Peyer's patch (tissue), 4 donors: Measurements from ENCODE around the gene STAT6. TPM values are rescaled to one million over a fixed set of nuclear protein-coding genes. Genes with fewer than 3 reads are reported as not detected.

ENCODE experiments used
- DNase-seq, 3 donors: peaks; one replicate each; pipeline ENCODE4 v3.0.0-alpha.2; 2017 to 2019
- H3K27ac ChIP-seq, 4 donors: fragments of 200-600 bp; sonication (generic); one replicate each; pipeline ENCODE4 v1.5.1; 2016 to 2019
- H3K27me3 ChIP-seq, 2 donors: fragments of 200-600 bp; sonication (generic); one replicate each; pipeline ENCODE4 v1.5.1; 2019
- H3K36me3 ChIP-seq, 3 donors: fragments of 200-600 bp; sonication (generic); one replicate each; pipeline ENCODE4 v1.5.1; 2016 to 2019
- H3K4me1 ChIP-seq, 4 donors: fragments of 200-600 bp; sonication (generic); one replicate each; pipeline ENCODE4 v1.5.1; 2016 to 2019
- H3K4me3 ChIP-seq, 4 donors: fragments of 200-600 bp; sonication (generic); 1 replicate in 3 of 4; 2 replicates in 1 of 4; pipeline ENCODE4 v1.5.1; 2016 to 2019; ENCODE audit warnings: mild to moderate bottlenecking in 1 of 4
- H3K9me3 ChIP-seq, 4 donors: fragments of 200-600 bp; sonication (generic); one replicate each; pipeline ENCODE4 v1.5.1; 2016 to 2019; ENCODE audit warnings: mild to moderate bottlenecking in 1 of 4
- CTCF ChIP-seq, 6 experiments: fragments of 450-650 bp in 4 of 6; fragments of 200-600 bp in 2 of 6; sonication (generic) in 1 of 6; IDR thresholded peaks; one replicate each; pipeline ENCODE4 v1.5.1; 2017 to 2019; ENCODE audit warnings: antibody characterized with exemption in 6 of 6, mild to moderate bottlenecking in 3 of 6, moderate library complexity in 1 of 6
- POLR2A ChIP-seq, 2 donors: fragments of 450-650 bp; IDR thresholded peaks; one replicate each; pipeline ENCODE4 v1.5.1; 2017; ENCODE audit warnings: antibody characterized with exemption in 2 of 2, mild to moderate bottlenecking in 2 of 2, moderate library complexity in 2 of 2
- total RNA-seq, 4 donors: library from RNA; depleted of rRNA; stranded (reverse); fragments of >200 nt; gene quantifications; one replicate each; pipeline ENCODE4 v1.1.0, GENCODE V29; 2016

Gene STAT6
- total RNA-seq, 4 donors from 2014 or later: 278 to 416 (median 382) TPM

- Histone ChIP-seq H3K9me3 (no peaks in the 10 kb centered on the region), H3K36me3 (no peaks in the 10 kb centered on the region), H3K4me3 (peak overlapping the region in 2 of 4 donors; percentile 65 to 92), H3K27me3 (no peaks in the 10 kb centered on the region), H3K4me1 (peaks cover 0 to 73% (median 9%) of the 10 kb centered on the region in 4 donors), H3K27ac (peak overlapping the region; percentile 14 to 99 (median 92))
- DNase-seq: no peak
- TF ChIP-seq POLR2A (IDR thresholded peaks at IDR 0.05): no peak
- no peak for TF ChIP-seq CTCF (IDR thresholded peaks at IDR 0.05)
These were observed 19.8 kb upstream of the STAT6 start for GRCh38 chr12:57130941-57131340.

- peak overlapping the region; percentile 14 to 99 (median 92) for H3K27ac ChIP-seq
- no peaks in the 10 kb centered on the region for H3K9me3 ChIP-seq
- no peaks in the 10 kb centered on the region for H3K27me3 ChIP-seq
- DNase-seq: no peak
- H3K4me1 ChIP-seq: peaks cover 0 to 63% (median 9%) of the 10 kb centered on the region in 4 donors
- no peaks in the 10 kb centered on the region for H3K36me3 ChIP-seq
- H3K4me3 ChIP-seq: peak overlapping the region; percentile 3 to 92 (median 66)
- no peak for TF ChIP-seq CTCF (IDR thresholded peaks at IDR 0.05)
- TF ChIP-seq POLR2A (IDR thresholded peaks at IDR 0.05): no peak
These were observed 18.7 kb upstream of the STAT6 start for GRCh38 chr12:57129889-57130288.

GRCh38 chr12:57129321-57129842 is 18.2 kb upstream of the STAT6 start:
- TF ChIP-seq POLR2A (IDR thresholded peaks at IDR 0.05) (no peak), CTCF (IDR thresholded peaks at IDR 0.05) (no peak)
- H3K9me3 ChIP-seq: no peaks in the 10 kb centered on the region
- no peaks in the 10 kb centered on the region for H3K27me3 ChIP-seq
- H3K36me3 ChIP-seq: no peaks in the 10 kb centered on the region
- H3K4me3 ChIP-seq: peak overlapping the region; percentile 65 to 92 (median 78)
- no peak for DNase-seq
- peaks cover 0 to 60% (median 9%) of the 10 kb centered on the region in 4 donors for H3K4me1 ChIP-seq
- H3K27ac ChIP-seq: peak overlapping the region; percentile 84 to 99 (median 92)

- no peaks in the 10 kb centered on the region for H3K9me3 ChIP-seq
- H3K36me3 ChIP-seq: no peaks in the 10 kb centered on the region
- H3K27ac ChIP-seq: peak overlapping the region; percentile 84 to 99 (median 92)
- DNase-seq: peak in 1 of 3 donors; percentile 49
- no peak for TF ChIP-seq POLR2A (IDR thresholded peaks at IDR 0.05)
- TF ChIP-seq CTCF (IDR thresholded peaks at IDR 0.05): no peak
- H3K27me3 ChIP-seq: no peaks in the 10 kb centered on the region
- peaks cover 0 to 53% (median 9%) of the 10 kb centered on the region in 4 donors for H3K4me1 ChIP-seq
- peak overlapping the region; percentile 65 to 92 (median 78) for H3K4me3 ChIP-seq
These were observed 17.5 kb upstream of the STAT6 start for GRCh38 chr12:57128519-57129247.

GRCh38 chr12:57127726-57128518 is 16.8 kb upstream of the STAT6 start, which contains the start of gene LRP1:
Gene LRP1 (plus strand): TSS chr12:57128483. CDS start chr12:57128965, 482 bp downstream.
- peak; percentile 70 to 91 (median 87) for DNase-seq
- H3K27ac ChIP-seq: peak within 1 kb of the TSS; percentile 84 to 99 (median 92)
- no peaks in the 10 kb centered on the region for H3K27me3 ChIP-seq
- H3K4me1 ChIP-seq: peaks cover 0 to 47% (median 9%) of the 10 kb centered on the region in 4 donors
- H3K9me3 ChIP-seq: no peaks in the 10 kb centered on the region
- H3K36me3 ChIP-seq: no peaks in the 10 kb centered on the region
- peak within 1 kb of the TSS; percentile 65 to 92 (median 78) for H3K4me3 ChIP-seq
- peak; percentile 51 to 85 for TF ChIP-seq POLR2A (IDR thresholded peaks at IDR 0.05)
- TF ChIP-seq CTCF (IDR thresholded peaks at IDR 0.05): no peak
